SK-N-SH treated with all-trans-retinoic acid at 6 μM for 48 hours (cell line): ENCODE results near the gene ASPN.

Experiments
- ARNTL ChIP-seq: fragments of 450-650 bp; formaldehyde crosslinking; IDR thresholded peaks from 2 replicates; pipeline ENCODE4 v1.5.0; 2020; ENCODE audit warnings: low read depth, mild to moderate bottlenecking, moderate library complexity, borderline replicate concordance
- BACH2 ChIP-seq: fragments of 250-450 bp; sonication (Bioruptor Pico); IDR thresholded peaks from 2 replicates; pipeline ENCODE4 v1.9.0; 2021; ENCODE audit warnings: mild to moderate bottlenecking, borderline replicate concordance
- CSRNP3 ChIP-seq: fragments of 250-450 bp; sonication (Bioruptor Pico); IDR thresholded peaks from 2 replicates; pipeline ENCODE4 v1.5.1; 2021; ENCODE audit warnings: mild to moderate bottlenecking, moderate library complexity
- ESRRG ChIP-seq: fragments of 250-450 bp; sonication (Bioruptor Pico); IDR thresholded peaks from 2 replicates; pipeline ENCODE4 v1.6.1; 2021; ENCODE audit warnings: mild to moderate bottlenecking
- GLIS3 ChIP-seq: fragments of 250-450 bp; sonication (Bioruptor Pico); IDR thresholded peaks from 2 replicates; pipeline ENCODE4 v1.5.0; 2020; ENCODE audit warnings: mild to moderate bottlenecking, moderate library complexity
- OSR1 ChIP-seq: fragments of 250-450 bp; sonication (Bioruptor Pico); IDR thresholded peaks from 2 replicates; pipeline ENCODE4 v1.8.0; 2022; ENCODE audit warnings: moderate library complexity, mild to moderate bottlenecking, inconsistent platforms
- PATZ1 ChIP-seq: fragments of 250-450 bp; sonication (Bioruptor Pico); IDR thresholded peaks from 2 replicates; pipeline ENCODE4 v1.8.0; 2020; ENCODE audit warnings: mild to moderate bottlenecking, moderate library complexity, borderline replicate concordance
- RARB ChIP-seq: fragments of 250-450 bp; sonication (Bioruptor Pico); IDR thresholded peaks from 2 replicates; pipeline ENCODE4 v1.8.0; 2021; ENCODE audit warnings: mild to moderate bottlenecking, moderate library complexity
- TOX ChIP-seq: fragments of 250-450 bp; sonication (Bioruptor Pico); IDR thresholded peaks from 2 replicates; pipeline ENCODE4 v1.8.0; 2021; ENCODE audit warnings: mild to moderate bottlenecking, moderate library complexity, borderline replicate concordance
- ZFP3 ChIP-seq: fragments of 250-450 bp; sonication (Bioruptor Pico); IDR thresholded peaks from 2 replicates; pipeline ENCODE4 v1.5.0; 2020; ENCODE audit warnings: mild to moderate bottlenecking, moderate library complexity
- ZNF8 ChIP-seq: fragments of 450-650 bp; formaldehyde crosslinking; IDR thresholded peaks from 2 replicates; pipeline ENCODE4 v1.5.0; 2020; ENCODE audit warnings: mild to moderate bottlenecking, moderate library complexity
- TF ChIP-seq, protein P1 (sequence below): fragments of 250-450 bp; sonication (Bioruptor Pico); IDR thresholded peaks from 2 replicates; pipeline ENCODE4 v1.8.0; 2021; ENCODE audit warnings: low read depth, mild to moderate bottlenecking, moderate library complexity, borderline replicate concordance
- TF ChIP-seq, protein P2 (sequence below): fragments of 250-450 bp; sonication (Bioruptor Pico); IDR thresholded peaks from 2 replicates; pipeline ENCODE4 v1.5.1; 2020; ENCODE audit warnings: low read depth, mild to moderate bottlenecking, moderate library complexity
- TF ChIP-seq, protein P3 (sequence below): fragments of 250-450 bp; sonication (Bioruptor Pico); IDR thresholded peaks from 2 replicates; pipeline ENCODE4 v1.5.0; 2020; ENCODE audit warnings: mild to moderate bottlenecking, moderate library complexity

DNA sequence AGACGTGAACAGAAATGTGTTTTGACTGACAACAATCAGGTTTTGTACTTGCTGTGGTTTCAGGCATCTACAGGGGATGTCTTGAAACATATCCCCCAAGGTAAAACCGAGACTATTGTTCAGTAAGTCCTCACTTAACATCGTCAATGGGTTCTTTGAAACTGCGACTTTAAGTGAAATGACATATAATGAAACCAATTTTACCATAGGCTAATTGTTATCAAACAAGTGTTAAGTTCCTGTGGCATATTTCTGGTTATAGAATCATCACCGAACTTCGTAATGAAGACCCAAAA, 41.6 kb downstream of the ASPN start:
- no peak for TF ChIP-seq ARNTL (CRISPR knock-in tag)
- no peak for TF ChIP-seq CSRNP3 (CRISPR knock-in tag)
- TF ChIP-seq, protein P1, sequence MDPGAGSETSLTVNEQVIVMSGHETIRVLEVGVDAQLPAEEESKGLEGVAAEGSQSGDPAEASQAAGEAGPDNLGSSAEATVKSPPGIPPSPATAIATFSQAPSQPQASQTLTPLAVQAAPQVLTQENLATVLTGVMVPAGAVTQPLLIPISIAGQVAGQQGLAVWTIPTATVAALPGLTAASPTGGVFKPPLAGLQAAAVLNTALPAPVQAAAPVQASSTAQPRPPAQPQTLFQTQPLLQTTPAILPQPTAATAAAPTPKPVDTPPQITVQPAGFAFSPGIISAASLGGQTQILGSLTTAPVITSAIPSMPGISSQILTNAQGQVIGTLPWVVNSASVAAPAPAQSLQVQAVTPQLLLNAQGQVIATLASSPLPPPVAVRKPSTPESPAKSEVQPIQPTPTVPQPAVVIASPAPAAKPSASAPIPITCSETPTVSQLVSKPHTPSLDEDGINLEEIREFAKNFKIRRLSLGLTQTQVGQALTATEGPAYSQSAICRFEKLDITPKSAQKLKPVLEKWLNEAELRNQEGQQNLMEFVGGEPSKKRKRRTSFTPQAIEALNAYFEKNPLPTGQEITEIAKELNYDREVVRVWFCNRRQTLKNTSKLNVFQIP, result no peak
- TF ChIP-seq TOX (CRISPR knock-in tag), result no peak
- no peak for TF ChIP-seq PATZ1 (CRISPR knock-in tag)
- TF ChIP-seq ZFP3 (CRISPR knock-in tag), result no peak
- TF ChIP-seq RARB (CRISPR knock-in tag), result no peak
- no peak for TF ChIP-seq BACH2 (CRISPR knock-in tag)
- no peak for TF ChIP-seq OSR1 (CRISPR knock-in tag)
- TF ChIP-seq, protein P2, sequence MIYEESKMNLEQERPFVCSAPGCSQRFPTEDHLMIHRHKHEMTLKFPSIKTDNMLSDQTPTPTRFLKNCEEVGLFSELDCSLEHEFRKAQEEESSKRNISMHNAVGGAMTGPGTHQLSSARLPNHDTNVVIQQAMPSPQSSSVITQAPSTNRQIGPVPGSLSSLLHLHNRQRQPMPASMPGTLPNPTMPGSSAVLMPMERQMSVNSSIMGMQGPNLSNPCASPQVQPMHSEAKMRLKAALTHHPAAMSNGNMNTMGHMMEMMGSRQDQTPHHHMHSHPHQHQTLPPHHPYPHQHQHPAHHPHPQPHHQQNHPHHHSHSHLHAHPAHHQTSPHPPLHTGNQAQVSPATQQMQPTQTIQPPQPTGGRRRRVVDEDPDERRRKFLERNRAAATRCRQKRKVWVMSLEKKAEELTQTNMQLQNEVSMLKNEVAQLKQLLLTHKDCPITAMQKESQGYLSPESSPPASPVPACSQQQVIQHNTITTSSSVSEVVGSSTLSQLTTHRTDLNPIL (CRISPR knock-in tag), result no peak
- TF ChIP-seq, protein P3, sequence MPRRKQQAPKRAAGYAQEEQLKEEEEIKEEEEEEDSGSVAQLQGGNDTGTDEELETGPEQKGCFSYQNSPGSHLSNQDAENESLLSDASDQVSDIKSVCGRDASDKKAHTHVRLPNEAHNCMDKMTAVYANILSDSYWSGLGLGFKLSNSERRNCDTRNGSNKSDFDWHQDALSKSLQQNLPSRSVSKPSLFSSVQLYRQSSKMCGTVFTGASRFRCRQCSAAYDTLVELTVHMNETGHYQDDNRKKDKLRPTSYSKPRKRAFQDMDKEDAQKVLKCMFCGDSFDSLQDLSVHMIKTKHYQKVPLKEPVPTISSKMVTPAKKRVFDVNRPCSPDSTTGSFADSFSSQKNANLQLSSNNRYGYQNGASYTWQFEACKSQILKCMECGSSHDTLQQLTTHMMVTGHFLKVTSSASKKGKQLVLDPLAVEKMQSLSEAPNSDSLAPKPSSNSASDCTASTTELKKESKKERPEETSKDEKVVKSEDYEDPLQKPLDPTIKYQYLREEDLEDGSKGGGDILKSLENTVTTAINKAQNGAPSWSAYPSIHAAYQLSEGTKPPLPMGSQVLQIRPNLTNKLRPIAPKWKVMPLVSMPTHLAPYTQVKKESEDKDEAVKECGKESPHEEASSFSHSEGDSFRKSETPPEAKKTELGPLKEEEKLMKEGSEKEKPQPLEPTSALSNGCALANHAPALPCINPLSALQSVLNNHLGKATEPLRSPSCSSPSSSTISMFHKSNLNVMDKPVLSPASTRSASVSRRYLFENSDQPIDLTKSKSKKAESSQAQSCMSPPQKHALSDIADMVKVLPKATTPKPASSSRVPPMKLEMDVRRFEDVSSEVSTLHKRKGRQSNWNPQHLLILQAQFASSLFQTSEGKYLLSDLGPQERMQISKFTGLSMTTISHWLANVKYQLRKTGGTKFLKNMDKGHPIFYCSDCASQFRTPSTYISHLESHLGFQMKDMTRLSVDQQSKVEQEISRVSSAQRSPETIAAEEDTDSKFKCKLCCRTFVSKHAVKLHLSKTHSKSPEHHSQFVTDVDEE, result no peak
- TF ChIP-seq ZNF8, result no peak
- no peak for TF ChIP-seq ESRRG
- no peak for TF ChIP-seq GLIS3
